ENCODE results near the gene NDE1. TPM values are rescaled to one million over a fixed set of nuclear protein-coding genes. Genes with fewer than 3 reads are reported as not detected.

NDE1 gene
- total RNA-seq, 1 experiment from 2014 or later, result 60.7 TPM

- Histone ChIP-seq H3K4me1 (no peaks in the 10 kb centered on the region), H3K27me3 (replicated peaks; ENCODE audit: control insufficient read depth, insufficient read depth, low read length) (no peaks in the 10 kb centered on the region), H3K36me3 (ENCODE audit: control insufficient read depth, insufficient read depth, low read length) (no peaks in the 10 kb centered on the region; the same call in none of the 2 replicates), H3K9me3 (no peaks in the 10 kb centered on the region), H3K4me3 (ENCODE audit: low read depth, low read length) (no peak overlapping the region)
- DNase-seq, result no peak
- Mint-ChIP-seq H3K9me3 (ENCODE audit: unreplicated experiment) (no peaks in the 10 kb centered on the region), H3K4me3 (ENCODE audit: unreplicated experiment) (no peak overlapping the region), H3K27me3 (ENCODE audit: insufficient read depth, unreplicated experiment) (no peaks in the 10 kb centered on the region), H3K36me3 (ENCODE audit: insufficient read depth, unreplicated experiment) (peaks cover 19% of the 10 kb centered on the region), H3K27ac (ENCODE audit: unreplicated experiment) (no peak overlapping the region), H3K4me1 (ENCODE audit: low read depth, unreplicated experiment) (peaks cover 6% of the 10 kb centered on the region)
- CTCF ChIA-PET, result no interaction called here
- POLR2A ChIA-PET, result no interaction called here
- BruUV-seq (replicated peaks), result no TSS peak
- intact Hi-C loops (cut with micrococcal nuclease; ENCODE audit: unreplicated experiment), result no loop called here
- no peak for TF ChIP-seq CTCF (IDR thresholded peaks at IDR 0.05; ENCODE audit: insufficient read depth in 1 of 2, low read depth in 1 of 2, low read length in 1 of 2, severe bottlenecking in 1 of 2, unreplicated experiment in 1 of 2)
Observed at GRCh38 chr16:15708997-15709396, 59.0 kb downstream of the NDE1 start.

- intact Hi-C loops (cut with micrococcal nuclease; ENCODE audit: unreplicated experiment), result no loop called here
- H3K27me3 Mint-ChIP-seq (ENCODE audit: insufficient read depth, unreplicated experiment), result no peaks in the 10 kb centered on the region
- H3K4me1 Mint-ChIP-seq (ENCODE audit: low read depth, unreplicated experiment), result no peaks in the 10 kb centered on the region
- H3K36me3 ChIP-seq (ENCODE audit: control insufficient read depth, insufficient read depth, low read length), result no peaks in the 10 kb centered on the region; the same call in 1 of the 2 replicates
- POLR2A ChIA-PET, result no interaction called here
- no peak overlapping the region for H3K4me3 ChIP-seq (ENCODE audit: low read depth, low read length)
- DNase-seq, result no peak
- no TSS peak for BruUV-seq (replicated peaks)
- no peak overlapping the region for H3K4me3 Mint-ChIP-seq (ENCODE audit: unreplicated experiment)
- TF ChIP-seq CTCF (IDR thresholded peaks at IDR 0.05; ENCODE audit: insufficient read depth in 1 of 2, low read depth in 1 of 2, low read length in 1 of 2, severe bottlenecking in 1 of 2, unreplicated experiment in 1 of 2), result no peak
- peaks cover 18% of the 10 kb centered on the region for H3K36me3 Mint-ChIP-seq (ENCODE audit: insufficient read depth, unreplicated experiment)
- peak overlapping the region; percentile 63 for H3K27ac Mint-ChIP-seq (ENCODE audit: unreplicated experiment)
- no peaks in the 10 kb centered on the region for H3K9me3 Mint-ChIP-seq (ENCODE audit: unreplicated experiment)
- no peaks in the 10 kb centered on the region for H3K9me3 ChIP-seq
- no peaks in the 10 kb centered on the region for H3K4me1 ChIP-seq
- CTCF ChIA-PET, result no interaction called here
- no peaks in the 10 kb centered on the region for H3K27me3 ChIP-seq (replicated peaks; ENCODE audit: control insufficient read depth, insufficient read depth, low read length)
Observed at GRCh38 chr16:15714393-15715172, 64.5 kb downstream of the NDE1 start.

GRCh38 chr16:15715221-15715620 is 65.2 kb downstream of the NDE1 start:
- ChIA-PET POLR2A (no interaction called here), CTCF (no interaction called here)
- TF ChIP-seq CTCF (IDR thresholded peaks at IDR 0.05; ENCODE audit: insufficient read depth in 1 of 2, low read depth in 1 of 2, low read length in 1 of 2, severe bottlenecking in 1 of 2, unreplicated experiment in 1 of 2), result no peak
- H3K4me1 ChIP-seq, result no peaks in the 10 kb centered on the region
- Mint-ChIP-seq H3K4me1 (ENCODE audit: low read depth, unreplicated experiment) (no peaks in the 10 kb centered on the region), H3K36me3 (ENCODE audit: insufficient read depth, unreplicated experiment) (peaks cover 20% of the 10 kb centered on the region), H3K9me3 (ENCODE audit: unreplicated experiment) (no peaks in the 10 kb centered on the region), H3K27me3 (ENCODE audit: insufficient read depth, unreplicated experiment) (no peaks in the 10 kb centered on the region), H3K4me3 (ENCODE audit: unreplicated experiment) (no peak overlapping the region), H3K27ac (ENCODE audit: unreplicated experiment) (no peak overlapping the region)
- no TSS peak for BruUV-seq (replicated peaks)
- intact Hi-C loops (cut with micrococcal nuclease; ENCODE audit: unreplicated experiment), result no loop called here
- no peaks in the 10 kb centered on the region for H3K9me3 ChIP-seq
- H3K4me3 ChIP-seq (ENCODE audit: low read depth, low read length), result no peak overlapping the region
- DNase-seq, result no peak
- no peaks in the 10 kb centered on the region; the same call in 1 of the 2 replicates for H3K36me3 ChIP-seq (ENCODE audit: control insufficient read depth, insufficient read depth, low read length)
- no peaks in the 10 kb centered on the region for H3K27me3 ChIP-seq (replicated peaks; ENCODE audit: control insufficient read depth, insufficient read depth, low read length)

All from Caco-2 (cell line).